ENCODE measurements around the gene TBL1X. TPM values are rescaled to one million over a fixed set of nuclear protein-coding genes. Genes with fewer than 3 reads are reported as not detected.
A peak's percentile ranks its signal among the peaks of the same experiment; 100 is the strongest.

The TBL1X gene
- total RNA-seq, 4 donors from 2014 or later: 32.9 to 42.9 (median 33.4) TPM

DNA sequence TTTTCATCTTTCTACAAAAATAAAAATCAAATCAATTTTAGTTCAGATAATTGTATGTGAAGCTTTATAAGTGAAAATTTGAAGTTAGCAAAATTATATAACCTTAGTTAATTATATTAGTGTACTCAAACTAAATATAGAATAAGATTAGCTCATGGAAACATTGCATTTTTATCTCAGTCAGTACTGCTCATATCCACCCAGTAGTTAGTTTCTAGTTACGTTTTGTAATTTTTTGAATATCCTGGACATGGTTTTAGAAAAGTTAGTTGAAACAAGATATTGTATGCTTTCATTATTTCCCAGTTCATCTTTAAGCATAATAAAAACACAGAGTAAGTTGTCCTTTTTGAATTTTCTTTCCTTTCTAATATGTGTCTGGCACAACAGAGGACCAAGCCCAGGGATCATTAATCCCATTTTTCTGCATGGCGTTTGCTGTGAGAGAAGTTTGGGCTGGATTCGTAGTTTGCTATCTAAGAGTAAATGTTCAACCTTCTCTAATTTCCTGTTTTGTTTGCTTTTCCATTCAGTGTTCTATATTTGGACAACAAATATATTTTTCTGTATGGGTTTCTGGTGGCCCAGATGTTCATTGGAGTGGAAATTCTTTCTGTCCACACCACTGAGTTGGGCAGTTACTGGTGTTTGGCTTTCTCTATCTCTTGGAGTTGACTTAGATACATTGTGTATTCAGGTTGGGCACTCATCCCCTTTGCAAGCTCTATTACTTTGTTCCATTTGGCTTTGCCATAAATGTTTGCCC, 12.1 kb downstream of the TBL1X start:
- DNase-seq: peak; percentile 3 to 10
- TF ChIP-seq CTCF (IDR thresholded peaks at IDR 0.05): no peak
- no peak for TF ChIP-seq POLR2A (IDR thresholded peaks at IDR 0.05)
- H3K27me3 ChIP-seq: no peaks in the 10 kb centered on the region
- H3K27ac ChIP-seq: peak overlapping the region in 2 of 3 donors; percentile 55 to 71
- intact Hi-C loops (cut with DNase I): no loop called here
- H3K9me3 ChIP-seq: no peaks in the 10 kb centered on the region
- WGBS, 2 donors: 36 to 51% methylated on average over 3 of the region's 3 CpGs
- peaks cover 6 to 17% of the 10 kb centered on the region in 2 donors for H3K4me1 ChIP-seq
- no peak overlapping the region for H3K4me3 ChIP-seq (replicated peaks in 1 of 3)
- no peaks in the 10 kb centered on the region for H3K36me3 ChIP-seq

GRCh38 chrX:9482408-9482807, 17.6 kb downstream of the TBL1X start:
- no peaks in the 10 kb centered on the region for H3K36me3 ChIP-seq
- H3K4me1 ChIP-seq: peaks cover 0 to 10% of the 10 kb centered on the region in 2 donors
- no peaks in the 10 kb centered on the region for H3K27me3 ChIP-seq
- TF ChIP-seq POLR2A (IDR thresholded peaks at IDR 0.05) (no peak), CTCF (IDR thresholded peaks at IDR 0.05) (no peak)
- no peaks in the 10 kb centered on the region for H3K9me3 ChIP-seq
- intact Hi-C loops (cut with DNase I): no loop called here
- DNase-seq: no peak
- no peak overlapping the region for H3K4me3 ChIP-seq (replicated peaks in 1 of 3)
- no peak overlapping the region for H3K27ac ChIP-seq
- 72 to 80% methylated on average over 2 of the region's 2 CpGs for WGBS, 2 donors

DNA sequence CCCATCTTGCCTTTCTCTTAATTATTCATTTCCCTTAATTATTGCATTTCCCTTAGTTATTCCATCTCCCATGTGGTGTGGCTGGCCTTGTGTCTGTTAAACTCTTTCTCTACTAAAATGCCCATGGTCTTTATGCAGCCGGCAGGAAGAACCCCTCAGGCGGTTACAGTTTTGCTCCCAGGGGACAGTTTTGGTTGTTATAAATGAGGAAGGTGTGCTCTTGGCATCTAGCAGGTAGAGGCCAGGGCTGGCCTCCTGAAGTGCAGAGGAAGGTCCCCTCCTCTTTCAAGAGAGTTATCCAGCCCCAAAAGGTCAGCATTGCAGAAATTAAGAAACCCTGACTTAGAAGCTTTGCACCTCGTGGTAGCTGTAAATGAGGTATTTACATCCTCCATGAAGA, 18.0 kb downstream of the TBL1X start:
- H3K27ac ChIP-seq: no peak overlapping the region
- no peaks in the 10 kb centered on the region for H3K27me3 ChIP-seq
- no peaks in the 10 kb centered on the region for H3K36me3 ChIP-seq
- 74 to 76% methylated on average over 3 of the region's 3 CpGs for WGBS, 2 donors
- no peak for DNase-seq
- H3K9me3 ChIP-seq: no peaks in the 10 kb centered on the region
- TF ChIP-seq POLR2A (IDR thresholded peaks at IDR 0.05) (no peak), CTCF (IDR thresholded peaks at IDR 0.05) (no peak)
- no peak overlapping the region for H3K4me3 ChIP-seq (replicated peaks in 1 of 3)
- H3K4me1 ChIP-seq: peaks cover 0 to 5% of the 10 kb centered on the region in 2 donors
- intact Hi-C loops (cut with DNase I): no loop called here

DNA sequence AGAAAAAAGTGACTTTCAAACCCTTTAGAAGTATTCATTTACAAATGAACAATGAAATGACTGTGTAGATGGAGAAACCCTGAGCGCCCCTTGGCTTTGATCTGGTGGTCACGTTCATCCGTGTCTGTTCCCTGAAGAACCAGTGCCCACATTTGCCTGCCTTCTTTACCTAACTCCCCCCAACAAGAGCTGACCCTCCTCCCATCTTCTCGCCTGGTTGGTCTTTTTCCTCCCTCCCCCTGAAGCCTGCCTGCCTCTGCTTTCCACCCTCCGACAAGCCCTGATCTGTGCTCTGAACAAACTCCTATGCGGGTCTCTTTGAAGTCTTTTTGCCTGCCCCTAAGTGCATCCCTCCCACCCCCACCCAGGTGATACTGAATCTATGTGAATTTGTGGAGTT, 18.5 kb downstream of the TBL1X start:
- no peak for DNase-seq
- H3K9me3 ChIP-seq: no peaks in the 10 kb centered on the region
- intact Hi-C loops (cut with DNase I): no loop called here
- no peaks in the 10 kb centered on the region for H3K27me3 ChIP-seq
- WGBS, 2 donors: 92 to 93% methylated on average over 6 of the region's 6 CpGs
- no peak overlapping the region for H3K4me3 ChIP-seq (replicated peaks in 1 of 3)
- H3K4me1 ChIP-seq: no peaks in the 10 kb centered on the region
- H3K27ac ChIP-seq: no peak overlapping the region
- no peak for TF ChIP-seq POLR2A (IDR thresholded peaks at IDR 0.05)
- no peak for TF ChIP-seq CTCF (IDR thresholded peaks at IDR 0.05)
- H3K36me3 ChIP-seq: no peaks in the 10 kb centered on the region

DNA sequence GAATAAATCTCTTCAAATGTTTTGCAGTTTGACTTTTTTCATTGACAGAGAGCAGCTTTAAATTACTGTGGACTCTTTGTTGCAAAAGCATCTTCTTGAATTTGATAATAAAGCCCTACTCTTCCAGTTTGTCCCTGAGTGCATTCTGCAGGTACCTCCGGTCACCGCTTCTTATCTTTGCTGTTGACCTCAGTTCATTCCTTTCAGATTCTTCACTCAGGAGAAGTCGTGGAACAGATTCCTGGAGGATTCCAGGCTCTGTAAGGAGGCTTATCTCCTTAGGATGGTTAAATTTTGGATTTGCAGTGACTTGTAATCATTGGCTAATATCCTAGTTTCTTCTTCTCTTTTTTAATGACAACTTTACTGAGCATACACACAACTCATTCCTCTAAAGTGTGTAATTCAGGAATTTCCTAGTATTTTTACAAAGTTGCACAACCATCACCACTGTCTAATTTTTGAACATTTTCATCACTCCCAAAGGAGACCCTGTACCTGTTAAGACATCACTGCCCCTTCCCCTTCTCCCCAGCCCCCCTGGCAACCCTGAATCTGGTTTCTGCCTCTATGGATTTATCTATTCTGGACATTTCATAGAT, 22.0 kb downstream of the TBL1X start:
- no peaks in the 10 kb centered on the region for H3K9me3 ChIP-seq
- H3K4me1 ChIP-seq: no peaks in the 10 kb centered on the region
- no peaks in the 10 kb centered on the region for H3K36me3 ChIP-seq
- WGBS, 2 donors: 87 to 92% methylated on average over 3 of the region's 3 CpGs
- H3K27ac ChIP-seq: no peak overlapping the region
- TF ChIP-seq CTCF (IDR thresholded peaks at IDR 0.05): no peak
- no peak for TF ChIP-seq POLR2A (IDR thresholded peaks at IDR 0.05)
- intact Hi-C loops (cut with DNase I): no loop called here
- DNase-seq: no peak
- H3K4me3 ChIP-seq (replicated peaks in 1 of 3): no peak overlapping the region
- no peaks in the 10 kb centered on the region for H3K27me3 ChIP-seq
